C4-2B (cell line): ENCODE measurements around the gene GALNT16.
A peak's percentile ranks its signal among the peaks of the same experiment; 100 is the strongest.
"Not testable (repeated sequence)": the region's sequence is repeated elsewhere in the genome, so short reads cannot be mapped to it uniquely, and the experiment has no call there.

Experiments used
- H3K27ac ChIP-seq: fragments of 450-650 bp; 2 replicates; pipeline ENCODE4 v1.5.1; 2017
- ZFX ChIP-seq: fragments of 450-650 bp; IDR thresholded peaks from 2 replicates; pipeline ENCODE4 v1.6.1; 2017
- TF ChIP-seq, protein P1 (sequence below): fragments of 450-650 bp; conservative IDR thresholded peaks from 2 replicates; pipeline ENCODE4 v1.5.1; 2017; ENCODE audit warnings: mild to moderate bottlenecking

GALNT16 gene

GRCh38 chr14:69287098-69288010 lies 27.4 kb downstream of the GALNT16 start:
- TF ChIP-seq, protein P1, sequence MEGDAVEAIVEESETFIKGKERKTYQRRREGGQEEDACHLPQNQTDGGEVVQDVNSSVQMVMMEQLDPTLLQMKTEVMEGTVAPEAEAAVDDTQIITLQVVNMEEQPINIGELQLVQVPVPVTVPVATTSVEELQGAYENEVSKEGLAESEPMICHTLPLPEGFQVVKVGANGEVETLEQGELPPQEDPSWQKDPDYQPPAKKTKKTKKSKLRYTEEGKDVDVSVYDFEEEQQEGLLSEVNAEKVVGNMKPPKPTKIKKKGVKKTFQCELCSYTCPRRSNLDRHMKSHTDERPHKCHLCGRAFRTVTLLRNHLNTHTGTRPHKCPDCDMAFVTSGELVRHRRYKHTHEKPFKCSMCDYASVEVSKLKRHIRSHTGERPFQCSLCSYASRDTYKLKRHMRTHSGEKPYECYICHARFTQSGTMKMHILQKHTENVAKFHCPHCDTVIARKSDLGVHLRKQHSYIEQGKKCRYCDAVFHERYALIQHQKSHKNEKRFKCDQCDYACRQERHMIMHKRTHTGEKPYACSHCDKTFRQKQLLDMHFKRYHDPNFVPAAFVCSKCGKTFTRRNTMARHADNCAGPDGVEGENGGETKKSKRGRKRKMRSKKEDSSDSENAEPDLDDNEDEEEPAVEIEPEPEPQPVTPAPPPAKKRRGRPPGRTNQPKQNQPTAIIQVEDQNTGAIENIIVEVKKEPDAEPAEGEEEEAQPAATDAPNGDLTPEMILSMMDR = no peak
- TF ChIP-seq ZFX = no peak
- H3K27ac ChIP-seq = peak overlapping the region; percentile 52

DNA sequence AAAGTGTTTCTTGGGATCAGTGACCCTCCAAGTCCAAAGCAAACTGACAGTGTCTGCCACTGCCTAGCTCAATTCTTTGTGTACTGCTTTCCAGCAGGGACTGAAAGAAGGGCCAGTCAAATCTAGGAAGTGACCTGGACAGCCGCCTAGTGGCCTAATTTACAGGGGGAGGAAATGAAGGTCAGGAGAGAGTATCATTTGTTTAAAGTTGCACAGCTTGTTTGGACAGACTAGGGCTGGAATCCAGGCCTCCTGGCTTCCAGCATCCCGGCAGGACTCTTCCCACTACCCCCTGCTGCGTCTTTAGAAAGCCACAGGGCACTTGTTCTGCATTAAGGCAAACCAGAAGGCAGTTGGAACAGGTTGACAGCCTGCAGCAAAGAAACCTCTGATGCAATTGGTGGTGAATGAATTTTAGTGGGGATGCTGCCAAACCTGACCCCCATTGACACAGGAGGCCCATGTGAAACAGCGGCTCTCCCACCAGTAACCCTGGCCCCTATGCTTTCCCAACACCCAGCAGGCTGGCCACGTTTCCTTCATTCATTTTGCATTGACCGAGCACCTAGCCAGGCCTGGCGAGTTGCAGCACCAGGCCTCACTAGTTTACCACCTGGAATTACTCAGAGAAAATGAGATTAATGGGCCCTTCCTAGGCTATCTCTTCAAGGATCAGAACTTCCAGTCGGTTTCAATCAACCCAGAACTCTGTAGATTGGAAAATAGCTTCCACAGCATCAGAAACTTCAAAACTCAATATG lies 28.2 kb downstream of the GALNT16 start:
- peak overlapping the region; percentile 52 for H3K27ac ChIP-seq
- no peak for TF ChIP-seq ZFX
- TF ChIP-seq, protein P1 = peak; percentile 80

GRCh38 chr14:69288956-69289705 lies 29.2 kb downstream of the GALNT16 start:
- TF ChIP-seq ZFX = peak; percentile 33; the same call in 1 of the 2 replicates
- TF ChIP-seq, protein P1 = no peak
- peak overlapping the region; percentile 52 for H3K27ac ChIP-seq

GRCh38 chr14:69289811-69290520 lies 30.0 kb downstream of the GALNT16 start:
- H3K27ac ChIP-seq = no peak overlapping the region
- TF ChIP-seq ZFX = no peak
- TF ChIP-seq, protein P1 = no peak

DNA sequence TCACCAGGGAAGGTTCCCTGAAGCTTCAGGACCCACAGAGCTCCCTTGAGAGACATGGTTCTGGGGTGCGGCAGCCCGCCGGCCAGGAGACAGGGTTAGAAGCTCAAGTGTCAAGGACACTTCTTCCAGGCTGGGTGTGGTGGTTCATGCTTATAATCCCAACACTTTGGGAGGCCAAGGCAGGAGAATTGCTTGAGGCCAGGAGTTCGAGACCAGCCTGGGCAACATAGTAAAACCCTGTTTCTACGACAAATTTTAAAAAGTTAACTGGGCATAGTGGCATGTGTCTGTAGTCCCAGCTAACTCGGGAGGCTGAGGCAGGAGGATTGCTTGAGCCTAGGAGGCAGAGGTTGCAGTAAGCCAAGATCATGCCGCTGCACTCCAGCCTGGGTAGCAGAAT lies 30.9 kb downstream of the GALNT16 start:
- not testable (repeated sequence) for H3K27ac ChIP-seq

GRCh38 chr14:69291396-69291795 lies 31.4 kb downstream of the GALNT16 start:
- no peak for TF ChIP-seq ZFX
- TF ChIP-seq, protein P1 = no peak
- no peak overlapping the region for H3K27ac ChIP-seq

GRCh38 chr14:69291891-69292561 lies 32.1 kb downstream of the GALNT16 start:
- H3K27ac ChIP-seq = no peak overlapping the region
- TF ChIP-seq, protein P1 = no peak
- TF ChIP-seq ZFX = no peak
